GM23338 (cell line): Measurements from ENCODE around the gene CD6. TPM values are rescaled to one million over a fixed set of nuclear protein-coding genes. Genes with fewer than 3 reads are reported as not detected.
"Not testable (repeated sequence)": the region's sequence is repeated elsewhere in the genome, so short reads cannot be mapped to it uniquely, and the experiment has no call there.

Source experiments
- ATAC-seq: fragments of 200-7000 bp; cut with Tn5 transposase; 3 replicates; pipeline ENCODE4 v1.9.1; 2020
- DNase-seq: peaks from one replicate; pipeline ENCODE4 v3.0.0-alpha.2; 2015; ENCODE audit warnings: low spot score
- H2AFZ ChIP-seq: fragments of 200-600 bp; sonication (generic); 2 replicates; pipeline ENCODE4 v1.8.0; 2016; ENCODE audit warnings: antibody characterized with exemption, mild to moderate bottlenecking, moderate library complexity
- H3F3A ChIP-seq: fragments of 200-600 bp; sonication (generic); replicated peaks from 2 replicates; pipeline ENCODE4 v1.8.0; 2017; ENCODE audit warnings: antibody characterized with exemption, mixed run types, low read depth
- H3K27ac ChIP-seq: fragments of 200-600 bp; sonication (generic); 2 replicates; pipeline ENCODE4 v1.6.1; 2016; ENCODE audit warnings: low read depth
- H3K27me3 ChIP-seq: fragments of 200-600 bp; sonication (generic); 2 replicates; pipeline ENCODE4 v1.8.0; 2016; ENCODE audit warnings: mild to moderate bottlenecking, mixed run types, moderate library complexity; ENCODE audit not compliant: insufficient read depth
- H3K36me3 ChIP-seq: fragments of 200-600 bp; sonication (generic); 2 replicates; pipeline ENCODE4 v1.8.0; 2016; ENCODE audit warnings: mild to moderate bottlenecking; ENCODE audit not compliant: insufficient read depth
- H3K4me1 ChIP-seq: fragments of 200-600 bp; sonication (generic); 2 replicates; pipeline ENCODE4 v1.8.0; 2016; ENCODE audit warnings: mild to moderate bottlenecking, moderate library complexity; ENCODE audit not compliant: insufficient read depth
- H3K4me2 ChIP-seq: fragments of 200-600 bp; sonication (generic); 2 replicates; pipeline ENCODE4 v1.7.1; 2017; ENCODE audit warnings: mixed run types
- H3K4me3 ChIP-seq: fragments of 200-600 bp; sonication (generic); 2 replicates; pipeline ENCODE4 v1.6.1; 2016; ENCODE audit warnings: mixed run types
- H3K79me2 ChIP-seq: fragments of 200-600 bp; sonication (generic); replicated peaks from 2 replicates; pipeline ENCODE4 v1.8.0; 2017; ENCODE audit warnings: mild to moderate bottlenecking; ENCODE audit not compliant: insufficient read depth
- H3K9me2 ChIP-seq: fragments of 200-600 bp; sonication (generic); 2 replicates; pipeline ENCODE4 v1.8.0; 2017; ENCODE audit not compliant: insufficient read depth
- H4K20me1 ChIP-seq: fragments of 200-600 bp; sonication (generic); replicated peaks from 2 replicates; pipeline ENCODE4 v1.8.0; 2017; ENCODE audit warnings: mild to moderate bottlenecking; ENCODE audit not compliant: insufficient read depth
- H3K27ac Mint-ChIP-seq: 2 replicates; pipeline ENCODE4 v1.8.0; 2020; ENCODE audit warnings: inconsistent platforms, mild to moderate bottlenecking, moderate library complexity, mixed read lengths
- H3K27me3 Mint-ChIP-seq: 3 replicates; pipeline ENCODE4 v1.8.0; 2022; ENCODE audit warnings: low read depth, mild to moderate bottlenecking, moderate library complexity, mixed read lengths, inconsistent platforms; ENCODE audit not compliant: insufficient read depth, poor library complexity
- H3K36me3 Mint-ChIP-seq: 3 replicates; pipeline ENCODE4 v1.8.0; 2021; ENCODE audit warnings: low read depth, mild to moderate bottlenecking, inconsistent platforms, moderate library complexity, mixed read lengths
- H3K4me1 Mint-ChIP-seq: 3 replicates; pipeline ENCODE4 v1.8.0; 2020; ENCODE audit warnings: mild to moderate bottlenecking, inconsistent platforms, mixed read lengths
- H3K4me3 Mint-ChIP-seq: 3 replicates; pipeline ENCODE4 v1.8.0; 2021; ENCODE audit warnings: moderate library complexity, mild to moderate bottlenecking, inconsistent platforms, mixed read lengths
- H3K9me3 Mint-ChIP-seq: 3 replicates; pipeline ENCODE4 v1.8.0; 2020; ENCODE audit warnings: moderate library complexity, mild to moderate bottlenecking, inconsistent platforms, mixed read lengths
- CREB1 ChIP-seq: fragments of 250-450 bp; sonication (Bioruptor Pico); IDR thresholded peaks from 2 replicates; pipeline ENCODE4 v1.5.0; 2020; ENCODE audit warnings: low read depth, mild to moderate bottlenecking, moderate library complexity
- EZH2 ChIP-seq: fragments of 200-600 bp; sonication (generic); IDR thresholded peaks from one replicate; pipeline ENCODE4 v1.8.0; 2017; ENCODE audit warnings: antibody characterized with exemption, mild to moderate bottlenecking, low read depth; ENCODE audit not compliant: unreplicated experiment
- EZH2phosphoT487 ChIP-seq: fragments of 200-600 bp; sonication (generic); IDR thresholded peaks from one replicate; pipeline ENCODE4 v1.8.1; 2018; ENCODE audit warnings: antibody characterized with exemption; ENCODE audit not compliant: unreplicated experiment
- NANOG ChIP-seq: IDR thresholded peaks from 2 replicates; pipeline ENCODE4 v1.6.1; 2016; ENCODE audit warnings: antibody characterized with exemption, borderline replicate concordance
- REST ChIP-seq: IDR thresholded peaks from one replicate; pipeline ENCODE4 v1.6.1; 2018; ENCODE audit warnings: antibody characterized with exemption; ENCODE audit not compliant: unreplicated experiment
- polyA plus RNA-seq: library from polyadenylated mRNA; unstranded; fragments of >200 nt; fragmentation: Nextera tagmentation; extraction: Ambion mirVana; gene quantifications from 2 replicates; pipeline ENCODE4 v1.2.1, GENCODE V29; 2016
- total RNA-seq: library from RNA; depleted of rRNA; stranded (reverse); fragments of >200 nt; shearing (Covaris generic); gene quantifications from 2 replicates; pipeline ENCODE4 v1.2.3, GENCODE V29; 2014

CD6 gene
- total and polyA plus RNA-seq, 2 experiments from 2014 or later, result 0.49 TPM; not detected in 1

GRCh38 chr11:61062181-61062930, 90.9 kb downstream of the CD6 start:
- Mint-ChIP-seq H3K27me3 (peaks cover 4% of the 10 kb centered on the region), H3K9me3 (no peaks in the 10 kb centered on the region), H3K4me1 (peaks cover 3% of the 10 kb centered on the region; the same call in 1 of the 3 replicates), H3K36me3 (no peaks in the 10 kb centered on the region), H3K27ac (no peak overlapping the region), H3K4me3 (no peak overlapping the region)
- no peak overlapping the region for H3K4me2 ChIP-seq
- H3K27me3 ChIP-seq, result no peaks in the 10 kb centered on the region
- H4K20me1 ChIP-seq, result no peaks in the 10 kb centered on the region
- H3K36me3 ChIP-seq, result no peaks in the 10 kb centered on the region
- H2AFZ ChIP-seq, result no peak overlapping the region
- H3K9me2 ChIP-seq, result no peaks in the 10 kb centered on the region
- no peaks in the 10 kb centered on the region for H3K79me2 ChIP-seq
- ATAC-seq (no peak), DNase-seq (no peak)
- H3K27ac ChIP-seq, result no peak overlapping the region
- H3K4me3 ChIP-seq, result no peak overlapping the region
- TF ChIP-seq REST (no peak), NANOG (no peak), CREB1 (CRISPR knock-in tag) (no peak), EZH2phosphoT487 (no peak), EZH2 (no peak)
- H3F3A ChIP-seq, result no peaks in the 10 kb centered on the region
- H3K4me1 ChIP-seq, result no peaks in the 10 kb centered on the region

- not testable (repeated sequence) for H3K4me3 Mint-ChIP-seq, H3K36me3 ChIP-seq, H3K4me3 ChIP-seq, H3K4me1 ChIP-seq, H3K27ac Mint-ChIP-seq, H3K27ac ChIP-seq, H3K4me2 ChIP-seq, H3K79me2 ChIP-seq, H3K36me3 Mint-ChIP-seq, H3K9me2 ChIP-seq, H3K4me1 Mint-ChIP-seq, DNase-seq, H3K9me3 Mint-ChIP-seq, H3F3A ChIP-seq, H3K27me3 Mint-ChIP-seq, H2AFZ ChIP-seq, H3K27me3 ChIP-seq, H4K20me1 ChIP-seq, ATAC-seq
Measured at GRCh38 chr11:61065236-61065635, 93.8 kb downstream of the CD6 start.
